Inflammatory macrophage treated with lipopolysaccharide for 4 hours (primary cell): Measurements from ENCODE around the gene CADM1.

Experiments used
- DNase-seq: peaks from one replicate; pipeline ENCODE4 v3.0.0-alpha.2; 2020

Gene CADM1

DNA sequence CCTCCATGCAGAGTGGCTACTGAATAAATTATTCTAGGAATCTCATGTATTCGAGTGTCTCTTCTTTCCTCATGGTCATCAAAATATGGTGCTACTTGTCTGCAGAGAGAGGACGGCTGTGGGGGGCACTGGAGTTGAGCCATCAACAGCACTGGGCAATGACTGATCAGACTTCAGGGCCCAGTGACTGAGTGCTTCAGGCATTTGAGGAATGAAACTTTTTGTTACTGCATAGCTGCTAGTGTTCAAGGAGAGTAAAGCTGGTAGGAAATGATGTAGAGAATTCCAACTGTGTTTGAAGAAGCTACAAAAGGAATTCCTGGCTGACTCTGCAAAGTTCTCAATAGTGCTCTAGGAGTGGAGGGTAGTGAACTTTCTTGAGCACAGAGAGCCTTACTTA is 277.7 kb downstream of the CADM1 start:
- DNase-seq = no peak

DNA sequence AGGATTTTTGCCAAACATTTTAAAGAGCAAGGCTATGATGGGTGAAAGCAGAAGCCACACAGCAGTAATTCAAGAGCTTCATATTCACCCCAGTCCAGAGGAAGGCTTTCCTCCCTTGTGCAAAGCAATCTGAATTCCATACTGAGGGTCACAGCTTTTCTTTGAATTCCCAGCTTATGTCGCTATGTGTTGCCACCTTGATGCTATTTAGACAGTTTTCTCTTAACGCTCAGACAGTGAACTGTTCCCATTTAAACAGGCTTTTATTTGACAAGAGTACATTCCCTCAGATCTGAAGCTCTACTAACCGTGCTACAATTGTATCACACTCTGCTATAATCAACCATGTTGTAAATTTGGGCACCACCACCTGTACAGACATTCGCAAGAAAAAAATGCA is 279.7 kb downstream of the CADM1 start:
- no peak for DNase-seq

DNA sequence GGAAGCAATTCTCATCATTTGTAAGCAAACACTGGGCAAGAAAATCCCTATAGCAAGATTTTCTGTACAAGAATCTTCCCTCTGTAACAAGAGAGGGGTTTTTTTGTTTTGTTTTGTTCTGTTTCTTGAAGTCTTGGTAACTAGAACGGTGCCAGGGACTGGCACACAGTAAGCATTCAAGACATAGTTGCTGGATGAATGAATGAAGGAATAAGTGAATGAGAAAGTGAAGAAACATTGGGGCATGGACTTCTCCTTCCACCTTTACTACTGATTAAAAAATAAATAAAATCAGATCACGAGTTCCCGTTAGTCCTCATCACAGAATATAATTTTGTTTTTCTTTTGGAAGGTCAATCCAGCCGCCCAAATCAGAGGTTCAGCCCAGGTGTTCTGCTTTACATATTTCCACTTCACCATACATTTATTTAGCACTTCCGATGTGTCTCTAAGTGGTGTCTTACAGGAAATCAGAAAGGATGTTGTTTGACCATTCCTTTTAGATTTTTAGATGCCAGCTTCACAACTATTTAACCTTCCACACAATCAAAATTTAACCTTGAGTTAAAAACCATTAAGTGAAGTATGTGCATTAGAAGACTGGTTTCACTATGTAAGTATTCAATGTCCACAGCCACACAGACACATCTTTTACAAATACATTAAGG is 281.2 kb downstream of the CADM1 start:
- DNase-seq = no peak

DNA sequence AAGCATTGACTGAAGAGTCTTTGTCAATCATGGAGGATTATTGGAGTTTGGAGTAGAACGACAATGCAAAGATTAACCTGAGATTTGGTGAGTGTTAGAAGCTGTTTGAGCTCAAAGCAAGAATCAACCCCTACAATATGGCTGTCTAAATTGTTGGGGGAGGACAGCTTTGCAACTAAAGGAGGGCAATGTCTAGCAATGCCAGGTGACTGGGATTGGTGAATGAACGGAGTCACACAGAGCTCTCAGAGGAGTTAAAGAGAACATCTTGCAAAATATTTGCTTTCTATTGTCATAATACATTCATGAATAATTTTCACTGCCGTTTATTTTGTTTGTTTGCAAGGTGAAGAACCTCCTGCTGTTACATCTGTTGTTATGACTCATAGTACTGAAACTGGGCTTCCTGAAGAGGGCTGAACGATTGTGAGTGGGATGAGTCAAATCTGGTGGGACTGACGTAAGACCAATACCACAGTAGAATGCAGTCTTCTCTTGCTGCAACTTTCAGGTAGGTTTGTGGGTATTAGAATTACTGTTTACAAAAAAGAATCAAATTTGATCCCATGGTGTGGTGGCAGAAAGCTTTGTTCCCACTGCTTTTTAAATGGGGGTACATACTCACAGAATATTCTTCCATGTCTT is 281.9 kb downstream of the CADM1 start:
- no peak for DNase-seq

DNA sequence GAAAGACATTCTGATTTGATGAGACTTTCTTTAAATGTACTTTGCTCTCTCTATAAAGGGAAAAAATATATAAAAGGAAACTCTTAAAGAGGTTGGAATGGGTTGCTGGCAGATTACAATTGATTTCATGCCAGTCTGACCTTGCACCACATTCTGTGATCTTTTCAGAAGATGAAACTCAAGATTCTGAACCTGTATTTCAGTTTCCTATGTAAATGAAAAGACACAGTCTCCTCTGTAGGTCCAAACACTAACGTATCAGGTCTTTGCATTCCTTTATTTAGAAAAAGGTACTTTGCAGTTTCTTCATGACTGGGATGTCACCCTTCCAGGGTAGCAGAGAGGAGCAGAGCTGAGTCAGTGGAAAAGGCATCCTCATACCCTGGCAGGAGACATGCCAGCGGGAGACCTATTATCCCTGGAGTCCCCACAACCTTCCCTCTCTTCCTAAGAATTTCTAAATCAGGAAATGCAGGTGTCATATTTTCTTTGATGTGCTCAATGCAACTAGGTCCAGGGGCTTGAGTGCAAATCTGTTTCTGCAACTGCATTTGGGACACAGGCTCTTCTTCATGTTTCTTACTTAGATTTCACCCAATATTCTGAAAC is 282.6 kb downstream of the CADM1 start:
- no peak for DNase-seq

DNA sequence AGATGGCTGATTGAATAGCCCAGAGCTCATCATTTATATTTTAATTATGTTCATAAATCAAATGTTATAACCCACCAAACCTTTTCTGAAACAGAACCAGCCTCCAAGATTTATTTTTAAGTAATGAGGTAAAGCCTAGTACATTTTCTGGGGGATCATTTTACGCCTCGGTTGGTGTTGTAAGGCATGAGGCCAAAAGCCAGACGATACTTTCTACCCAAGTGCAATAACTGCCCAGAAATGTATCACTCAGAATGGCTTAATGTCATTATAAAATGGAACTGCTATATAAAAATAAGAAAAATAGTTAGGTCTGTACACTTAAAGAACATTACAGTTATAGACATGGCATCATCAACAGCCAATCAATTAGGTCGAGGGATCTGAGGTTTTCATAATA is 283.3 kb downstream of the CADM1 start:
- no peak for DNase-seq

DNA sequence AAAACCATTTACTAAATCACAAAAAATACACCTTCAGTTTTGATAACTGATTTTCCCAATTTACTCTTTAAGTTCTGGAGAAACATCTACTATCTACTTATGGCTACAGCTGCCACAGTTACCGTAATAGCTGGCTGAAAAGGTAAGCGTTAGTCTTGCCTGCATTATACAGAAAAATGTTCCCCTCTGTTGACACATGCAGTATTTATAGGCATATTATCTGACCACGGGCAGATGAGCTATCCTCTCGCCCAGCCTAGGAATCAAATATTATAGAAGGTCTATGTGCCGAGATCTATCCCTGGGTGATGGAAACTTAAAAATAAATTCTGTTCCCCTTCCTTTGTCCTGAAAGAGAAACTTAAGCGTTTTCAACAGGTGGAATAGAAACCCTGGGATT is 283.8 kb downstream of the CADM1 start:
- DNase-seq = no peak

DNA sequence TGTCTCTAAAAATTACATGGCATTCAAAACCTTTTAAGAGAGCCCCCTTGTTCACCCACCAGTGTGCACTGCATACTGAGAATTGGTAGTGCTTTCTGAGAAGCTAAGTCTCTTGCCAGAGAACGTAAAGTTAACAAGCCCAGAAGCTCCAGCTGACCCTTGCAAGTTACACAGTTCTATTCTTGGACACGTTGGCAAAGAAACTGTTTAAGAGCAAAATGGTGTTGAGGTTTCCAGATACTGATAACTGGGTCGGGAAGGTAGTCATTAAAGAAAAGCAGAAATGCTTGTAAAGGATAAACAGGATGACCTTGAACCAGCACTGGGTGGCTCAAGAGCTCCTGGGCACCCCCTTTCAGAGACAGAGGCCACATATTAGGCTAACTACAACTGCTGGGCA is 284.8 kb downstream of the CADM1 start:
- no peak for DNase-seq

DNA sequence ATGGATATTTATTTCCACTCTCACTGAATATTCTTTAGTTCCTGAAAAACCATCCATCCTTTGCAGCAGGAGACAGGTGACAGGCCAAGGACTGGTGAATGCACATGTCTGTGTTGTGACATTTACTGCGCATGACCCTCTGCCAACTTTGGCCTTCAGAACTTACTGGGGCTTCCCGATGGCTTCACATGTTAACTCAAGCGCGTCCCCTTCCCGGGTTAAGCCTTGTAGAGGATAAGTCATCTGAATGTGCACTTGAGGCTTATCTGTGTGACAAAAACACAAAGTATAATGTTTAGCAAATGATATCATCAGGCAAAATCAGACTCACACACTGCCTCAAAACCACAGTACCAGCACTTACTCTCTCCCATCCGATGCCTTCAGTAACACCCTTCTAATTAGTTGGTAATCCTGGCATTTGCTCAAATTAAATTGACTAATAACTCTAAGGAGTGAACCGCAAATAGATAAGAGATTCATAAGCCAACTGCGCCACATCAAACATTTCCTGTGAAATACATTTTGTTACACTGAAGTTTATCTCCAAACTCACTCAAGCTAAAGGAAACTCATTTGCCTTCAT is 286.4 kb downstream of the CADM1 start:
- no peak for DNase-seq

DNA sequence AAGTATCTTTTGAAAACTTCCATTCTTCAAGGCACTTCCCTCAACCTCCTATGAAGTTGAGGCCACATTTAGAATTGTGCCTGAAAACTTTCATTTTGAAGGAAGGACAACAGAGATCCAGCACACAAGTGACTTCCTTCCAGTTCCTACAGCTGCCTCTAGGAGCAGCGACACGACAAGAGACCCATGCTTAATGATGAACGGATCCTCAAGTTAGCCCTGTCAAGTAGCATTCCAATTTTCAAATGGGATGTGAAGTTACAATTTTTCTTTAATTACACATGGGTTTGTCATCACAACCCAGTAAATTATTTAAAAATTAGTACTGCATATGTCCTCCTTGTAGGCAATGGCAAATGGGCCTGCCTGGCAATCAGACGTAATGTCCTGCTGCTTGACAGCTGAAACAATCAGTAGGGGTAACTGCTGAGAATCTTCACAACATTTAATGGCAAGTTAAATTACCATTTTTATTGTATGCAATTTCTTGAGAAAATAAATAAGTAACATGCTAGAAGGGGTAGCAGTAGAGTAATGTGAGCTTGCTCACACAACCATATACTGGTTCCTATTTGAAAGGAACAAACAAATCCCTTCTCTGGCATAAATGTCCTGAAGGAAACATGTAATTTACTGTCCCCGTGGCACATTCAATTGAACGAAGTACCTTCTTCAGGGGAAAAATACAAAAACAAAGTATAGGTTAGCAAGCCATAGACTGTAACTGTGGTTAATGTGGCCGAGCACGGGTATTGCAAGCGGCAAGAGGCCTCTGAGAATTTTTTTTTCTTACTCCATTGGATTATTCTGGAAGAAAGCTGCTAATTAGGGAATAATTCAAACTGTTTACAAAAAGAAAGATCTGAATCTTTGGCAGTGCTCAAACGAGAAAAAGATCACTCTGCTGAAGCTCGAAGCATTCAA is 288.3 kb downstream of the CADM1 start:
- DNase-seq = no peak

DNA sequence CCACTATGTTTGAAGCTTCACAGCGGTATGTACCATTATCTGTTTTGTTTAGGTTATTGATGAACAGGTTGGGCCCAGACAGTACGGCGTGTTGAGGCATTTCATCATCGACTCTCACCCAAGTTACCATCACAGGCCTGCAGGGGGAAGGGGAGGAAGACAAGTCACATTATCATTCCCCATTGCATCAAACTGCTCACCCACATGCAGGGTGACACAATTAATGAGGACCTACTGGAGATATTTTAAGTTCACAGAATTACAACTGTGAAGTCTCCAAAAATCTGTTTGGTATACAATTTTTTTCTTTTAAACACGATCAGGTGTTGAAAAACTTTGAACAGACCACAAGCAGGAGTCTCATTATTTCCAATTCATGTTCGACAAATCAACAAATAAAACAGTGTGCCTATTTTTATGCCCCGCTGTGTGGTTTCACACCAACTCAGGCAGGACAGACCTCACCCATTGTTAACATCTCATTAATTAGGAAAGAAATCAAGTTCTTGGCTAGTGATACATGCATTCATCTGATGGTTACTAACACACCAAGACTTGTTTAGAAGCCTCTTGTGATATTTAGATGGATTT is 289.5 kb downstream of the CADM1 start:
- DNase-seq = no peak

DNA sequence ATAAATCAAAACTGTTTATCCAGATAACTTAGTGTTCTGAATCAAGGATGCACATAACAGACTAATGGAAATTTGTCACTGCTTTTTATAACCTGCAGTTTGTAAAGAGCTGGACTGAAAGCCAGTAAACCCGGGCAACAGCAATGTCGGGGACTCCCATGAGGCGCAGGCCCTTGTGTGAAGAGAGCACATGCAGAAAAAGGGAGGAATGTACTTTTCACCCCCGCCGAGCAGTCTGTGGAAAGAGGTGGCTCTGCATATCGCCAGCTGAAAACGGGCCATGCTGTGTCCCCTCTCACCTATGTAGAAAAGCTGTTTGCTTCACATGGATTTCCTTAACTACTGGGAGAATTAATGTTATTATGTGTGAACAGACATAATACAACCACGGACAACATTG is 291.2 kb downstream of the CADM1 start:
- DNase-seq = no peak

DNA sequence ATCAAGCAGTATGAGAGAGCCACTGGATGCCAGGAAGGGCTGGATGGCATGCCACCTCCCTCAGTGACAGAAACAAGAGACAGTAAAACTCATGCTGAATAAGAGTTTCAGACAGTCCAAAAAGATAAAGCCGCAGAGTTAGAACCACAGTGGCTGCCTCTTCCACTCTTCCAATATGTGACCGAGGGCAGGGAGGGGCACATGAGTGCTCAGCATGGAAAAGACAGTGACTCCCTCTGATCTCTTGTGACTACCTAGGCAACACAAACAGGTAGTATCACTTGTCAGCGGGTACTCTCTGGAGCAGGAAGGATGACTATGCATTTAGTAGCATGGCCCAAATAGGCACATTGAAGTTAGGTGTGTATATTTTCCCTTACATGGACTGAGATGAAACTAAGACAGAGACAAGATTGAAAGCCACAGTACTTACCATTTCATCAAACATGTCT is 295.4 kb downstream of the CADM1 start:
- no peak for DNase-seq

DNA sequence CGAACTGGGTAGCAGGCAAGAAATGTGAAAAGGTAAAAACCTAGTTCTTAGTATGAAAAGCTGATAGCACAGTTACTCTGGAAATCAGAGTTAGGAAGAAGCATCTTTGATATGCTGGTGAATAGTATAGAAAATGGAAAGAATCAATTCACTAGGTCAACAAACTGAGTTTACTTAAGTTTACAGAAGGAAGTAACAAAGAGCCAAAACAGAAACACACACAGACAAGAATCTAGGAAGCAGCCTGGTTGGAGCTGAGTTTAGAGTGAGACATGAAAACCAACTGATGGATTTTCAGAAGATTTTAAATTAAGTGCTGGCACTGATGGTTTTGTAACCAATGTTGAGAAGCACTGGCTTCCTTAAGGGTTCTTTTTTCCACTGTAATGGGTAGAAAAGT is 296.3 kb downstream of the CADM1 start:
- no peak for DNase-seq

DNA sequence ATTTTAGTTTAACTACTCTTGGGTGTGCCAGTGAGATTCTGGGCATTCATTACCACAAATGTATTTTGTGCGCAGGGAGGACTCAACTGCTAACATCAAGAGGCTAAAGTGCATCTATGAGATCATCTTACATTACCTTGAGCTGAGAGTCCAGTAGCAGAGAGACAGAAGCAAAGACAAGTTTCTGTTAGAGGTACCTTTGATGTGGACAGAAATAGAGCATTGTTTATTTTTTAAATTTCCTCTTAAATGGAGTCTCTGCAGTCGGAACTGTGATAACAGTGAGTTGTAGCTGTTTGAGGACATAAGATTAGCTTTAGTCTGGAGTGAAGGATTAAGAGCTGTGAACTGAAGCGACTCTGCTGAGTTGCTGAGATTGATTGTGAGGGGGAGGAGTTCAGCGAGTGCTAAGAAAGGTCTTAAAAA is 297.0 kb downstream of the CADM1 start:
- no peak for DNase-seq

DNA sequence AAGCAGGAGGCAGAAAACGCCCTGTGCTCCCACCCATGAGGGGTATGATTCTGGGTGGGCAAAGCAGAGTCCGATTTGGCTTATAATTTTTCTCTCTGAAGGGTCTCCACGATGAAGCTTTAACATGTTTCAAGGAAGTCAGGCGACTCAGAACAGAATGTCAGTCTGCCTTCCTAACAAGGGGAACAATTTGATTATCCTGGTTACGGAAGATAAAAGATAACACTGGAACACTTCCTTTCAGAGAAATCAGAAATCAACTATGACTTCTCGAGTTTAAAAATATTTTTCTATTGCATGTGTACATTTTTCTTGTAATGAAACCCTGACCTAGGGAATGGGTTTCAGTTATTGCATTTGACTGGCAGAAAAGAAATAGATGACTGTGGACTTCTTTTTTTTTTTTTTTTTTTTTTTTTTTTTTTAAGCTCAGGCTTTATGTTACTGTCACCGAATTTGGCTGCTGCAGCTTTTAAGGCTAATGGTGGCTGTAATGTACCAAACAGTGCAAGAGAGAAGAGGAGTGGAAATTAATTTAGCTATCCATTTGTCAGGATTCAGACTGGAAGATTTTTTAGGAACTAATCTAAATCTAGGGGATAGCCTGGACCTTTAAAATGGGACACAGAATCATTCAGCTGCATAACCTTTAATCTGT is 297.7 kb downstream of the CADM1 start:
- DNase-seq = no peak

DNA sequence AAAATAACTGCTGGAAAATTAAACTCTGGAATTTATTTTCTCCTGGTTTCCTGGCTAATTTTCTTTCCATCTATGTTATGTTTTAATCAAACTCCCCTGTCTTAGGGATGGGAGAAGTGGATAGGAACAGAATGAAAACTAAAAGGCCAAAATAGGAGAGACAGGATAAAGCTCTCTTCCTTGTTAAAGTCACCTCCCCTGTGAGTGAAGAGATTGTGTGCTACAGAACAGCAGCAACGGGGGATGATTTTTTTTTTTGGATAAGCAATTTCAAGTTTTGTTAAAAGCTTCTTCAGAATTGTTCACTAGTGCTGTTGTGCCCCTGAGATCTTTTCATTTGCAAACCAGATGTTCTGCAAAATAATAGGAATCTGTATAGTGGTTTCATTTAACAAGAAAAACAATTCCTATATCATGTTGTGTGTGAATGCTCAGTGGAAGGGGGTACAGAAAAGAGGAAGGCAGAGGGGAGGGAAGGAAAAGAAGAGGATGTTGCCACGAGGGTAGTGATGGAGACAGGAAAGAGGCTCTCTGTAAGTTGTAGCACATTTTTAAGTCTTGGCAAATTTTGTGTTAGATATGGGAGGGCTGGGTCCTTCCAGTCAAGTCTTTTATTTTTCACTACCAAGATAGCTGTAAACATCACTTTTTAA is 301.2 kb downstream of the CADM1 start:
- no peak for DNase-seq

DNA sequence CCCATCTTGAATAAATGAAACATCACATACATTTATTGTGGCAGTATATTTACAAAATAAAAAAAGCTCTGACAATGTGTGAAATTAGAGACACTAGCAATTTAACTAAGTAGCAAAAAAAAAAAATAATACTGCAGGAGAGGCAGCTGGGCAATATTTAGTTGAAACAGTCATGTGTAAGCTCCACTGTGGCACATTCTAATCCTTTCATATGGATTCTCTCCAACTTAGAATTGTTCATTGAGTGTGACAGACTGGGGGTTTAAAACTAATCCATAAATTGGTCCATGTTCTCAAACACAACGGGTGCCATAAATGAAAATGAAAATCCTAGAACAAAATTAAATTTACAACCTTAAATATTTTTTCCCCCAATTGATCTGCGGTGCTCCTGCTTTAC is 302.1 kb downstream of the CADM1 start:
- no peak for DNase-seq

DNA sequence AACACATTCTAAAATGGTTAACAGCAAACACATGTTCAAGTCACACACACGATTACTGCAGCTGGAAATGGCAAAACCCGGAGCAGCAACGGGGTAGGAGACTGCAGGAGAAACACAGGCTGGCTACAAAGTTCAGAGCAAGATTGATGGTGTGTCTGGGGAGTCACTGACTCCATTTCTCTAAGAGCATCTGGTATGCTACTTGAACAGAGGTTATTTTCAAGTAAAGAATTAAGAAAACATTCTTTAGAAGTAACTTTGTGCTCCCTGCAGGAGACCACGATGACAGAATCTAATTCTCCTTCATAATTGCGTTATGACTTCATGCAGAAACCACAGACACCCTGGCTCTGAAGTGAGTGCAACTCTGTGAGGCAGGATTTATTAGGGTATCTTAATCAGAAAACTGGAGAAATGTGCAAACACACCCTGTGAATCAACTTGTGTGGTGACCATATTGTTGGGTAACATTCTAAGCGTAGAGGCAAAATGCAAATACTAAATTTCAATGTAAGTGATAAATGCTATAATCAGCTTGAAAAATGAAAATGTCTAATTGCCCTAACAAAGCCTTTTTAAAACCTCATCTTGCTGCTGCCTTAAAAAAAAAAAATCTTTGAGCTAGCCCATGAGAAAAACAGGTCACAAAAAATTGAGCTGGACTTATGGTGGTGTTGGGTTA is 303.0 kb downstream of the CADM1 start:
- DNase-seq = no peak

DNA sequence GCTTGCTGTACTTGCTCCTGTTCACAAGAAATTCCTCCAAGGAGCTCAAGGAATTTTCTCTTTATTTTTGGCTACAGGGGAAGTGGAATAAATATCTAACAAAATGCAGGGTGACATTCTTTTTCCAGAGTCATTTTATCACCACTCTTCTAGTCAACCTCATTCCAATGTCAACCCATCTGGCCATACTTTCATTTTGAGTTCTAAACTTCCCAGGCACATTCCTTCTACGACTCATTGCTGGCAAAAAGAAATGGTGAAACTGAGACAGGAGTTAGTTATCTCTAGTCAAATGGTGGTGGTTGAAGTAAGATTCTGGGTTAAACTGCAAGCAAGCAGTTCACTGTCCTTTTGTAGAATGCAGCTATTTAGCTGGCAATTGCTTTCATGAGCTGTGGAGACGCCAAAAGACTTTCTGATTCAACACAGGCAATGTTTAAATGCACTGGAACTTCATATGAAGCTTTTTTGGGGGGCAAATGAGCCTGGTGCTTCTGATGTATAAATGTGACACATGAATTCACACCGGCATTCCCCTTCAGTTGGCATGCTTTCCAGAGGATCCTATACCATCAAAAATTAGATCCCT is 304.6 kb downstream of the CADM1 start:
- DNase-seq = no peak
